GM19324 (cell line): ENCODE measurements around the gene BID.
A peak's percentile ranks its signal among the peaks of the same experiment; 100 is the strongest.
"Not testable (repeated sequence)": the region's sequence is repeated elsewhere in the genome, so short reads cannot be mapped to it uniquely, and the experiment has no call there.

Experiments
- ATAC-seq: cut with Tn5 transposase; IDR thresholded peaks from one replicate; pipeline ENCODE4 v1.9.1; 2021; ENCODE audit warnings: mild to moderate bottlenecking, moderate library complexity; ENCODE audit not compliant: unreplicated experiment, low FRiP score

The BID gene

DNA sequence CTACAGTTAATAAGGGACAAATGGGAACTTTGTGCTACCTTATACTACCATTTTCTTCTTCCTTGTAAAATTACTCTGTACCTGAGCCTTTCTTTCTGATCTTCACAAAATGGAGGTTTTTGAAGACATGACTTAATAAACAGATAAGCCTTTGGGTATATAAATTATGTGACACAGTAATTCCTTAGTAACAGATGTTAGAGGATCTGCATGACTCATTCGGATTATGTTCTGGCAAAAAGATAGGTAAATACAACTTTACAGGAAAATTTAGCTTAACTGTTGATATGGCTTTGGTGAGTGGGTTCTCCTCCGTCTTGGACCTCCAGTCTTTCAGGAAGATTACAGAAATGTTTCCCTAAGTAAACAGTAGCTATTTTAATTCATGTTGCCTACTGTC is 61.8 kb downstream of the BID start:
- ATAC-seq, result no peak

DNA sequence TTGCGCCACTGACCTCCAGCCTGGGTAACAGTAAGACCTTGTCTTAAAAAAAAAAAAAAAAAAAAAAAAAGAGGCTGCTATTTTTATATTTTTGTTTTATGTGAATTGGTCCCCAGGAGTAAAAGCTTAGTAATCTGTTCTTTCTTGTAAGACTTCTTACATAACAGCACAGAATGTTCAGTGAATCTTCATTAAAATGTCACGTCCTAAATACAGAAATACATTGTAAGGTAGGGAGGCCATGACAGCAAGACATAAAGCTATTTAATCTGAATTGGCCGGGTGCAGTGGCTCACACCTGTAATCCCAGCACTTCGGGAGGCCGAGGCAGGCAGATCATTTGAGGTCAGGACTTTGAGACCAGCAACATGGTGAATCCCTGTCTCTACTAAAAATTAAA is 64.2 kb downstream of the BID start:
- no peak for ATAC-seq

DNA sequence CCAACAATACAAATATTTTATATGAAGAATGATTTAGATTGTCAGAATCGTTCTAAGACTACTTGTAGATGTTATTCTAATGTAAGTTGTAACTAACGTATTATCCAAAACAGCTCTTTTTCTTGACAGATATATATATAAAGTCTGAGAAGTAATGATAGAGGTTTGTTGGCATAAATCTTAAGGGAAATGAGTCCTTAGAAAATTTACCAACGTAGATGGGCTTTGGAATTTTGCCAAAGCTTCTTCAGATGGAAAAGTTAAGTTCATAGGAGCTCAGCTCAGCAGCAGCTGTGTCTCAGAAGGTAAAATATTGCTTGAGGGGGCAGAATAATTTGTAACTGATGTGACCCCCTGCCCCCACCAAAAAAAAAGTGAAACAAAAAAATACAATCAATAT is 66.7 kb downstream of the BID start:
- no peak for ATAC-seq

DNA sequence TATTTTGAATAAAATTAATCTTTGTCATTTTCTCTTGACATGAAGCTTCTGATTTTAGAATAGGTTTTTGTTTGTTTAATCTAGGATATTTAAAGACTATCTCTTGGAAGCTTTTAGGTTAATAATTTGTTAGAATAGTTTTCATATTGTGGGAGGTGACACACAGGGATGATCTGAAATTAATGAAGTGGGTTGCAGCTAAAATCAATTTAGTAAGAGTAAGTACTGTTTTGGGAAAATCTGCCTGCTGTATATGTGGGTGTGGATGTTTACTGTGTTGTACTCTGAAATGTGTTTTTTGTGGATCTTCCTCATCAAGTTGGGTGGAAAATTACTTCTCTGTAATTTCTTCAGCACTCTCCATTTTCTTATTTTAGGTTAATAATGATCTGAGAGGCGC is 67.3 kb downstream of the BID start:
- ATAC-seq, result no peak

DNA sequence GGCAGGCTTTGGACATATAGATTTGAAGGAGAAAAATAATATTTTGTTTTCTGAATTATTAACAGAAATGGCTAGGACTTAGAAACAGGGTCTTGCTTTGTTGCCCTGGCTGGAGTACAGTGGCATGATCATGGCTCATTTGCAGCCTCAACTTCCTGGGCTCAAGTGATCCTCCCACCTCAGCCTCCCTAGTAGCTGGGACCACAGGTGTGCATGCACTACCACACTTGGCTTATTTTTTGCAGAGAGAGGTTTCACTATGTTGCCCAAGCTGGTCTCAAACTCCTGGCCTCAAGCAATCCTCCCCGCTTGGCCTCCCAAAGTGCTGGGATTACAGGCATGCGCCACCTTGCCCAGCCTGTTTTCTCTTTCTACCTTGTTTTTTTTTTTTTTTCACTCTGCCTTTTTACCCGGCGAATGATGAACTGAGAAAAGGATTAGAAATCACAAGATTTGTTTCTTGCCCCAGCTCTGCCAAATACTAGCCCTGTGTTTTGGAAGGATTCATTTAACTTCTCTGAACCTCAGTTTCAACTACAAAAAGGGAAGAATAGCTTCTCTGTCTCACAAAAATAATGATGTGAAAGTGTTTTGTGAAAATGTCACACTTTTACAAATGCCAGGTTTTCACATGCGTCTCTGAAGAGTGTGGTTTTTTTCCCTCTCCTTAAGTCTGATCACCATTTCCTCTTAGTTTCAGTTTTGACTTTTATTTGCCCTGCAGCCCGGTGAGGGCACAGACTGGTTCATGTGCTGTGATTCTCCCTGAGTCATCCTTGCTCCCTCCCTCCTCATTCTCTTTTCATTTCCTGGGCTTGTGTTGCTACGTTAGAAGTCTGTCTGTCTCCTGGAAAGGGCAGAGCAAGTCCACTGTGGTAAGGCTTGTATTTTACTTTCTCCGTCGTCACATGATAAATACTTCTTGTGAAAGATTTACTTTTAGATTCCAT is 68.0 kb downstream of the BID start:
- ATAC-seq, result peak; percentile 84

DNA sequence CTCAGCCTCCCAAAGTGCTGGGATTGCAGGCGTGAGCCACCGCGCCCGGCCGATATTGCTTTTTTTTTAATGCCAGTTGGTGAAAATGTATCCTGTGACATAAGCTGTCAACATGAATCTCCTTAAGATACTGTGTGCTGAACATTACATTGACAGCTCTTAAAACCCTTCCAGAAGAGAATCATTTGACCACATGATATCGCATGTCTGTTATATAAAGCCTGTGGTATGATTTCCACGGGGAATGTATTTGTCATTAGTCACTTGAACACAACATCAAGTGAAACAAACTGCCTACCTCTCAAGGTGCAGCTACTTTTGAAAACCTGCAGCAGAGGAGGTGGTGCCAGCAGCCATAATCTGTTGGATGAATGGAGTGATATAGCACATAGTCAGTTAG is 68.7 kb downstream of the BID start:
- no peak for ATAC-seq

DNA sequence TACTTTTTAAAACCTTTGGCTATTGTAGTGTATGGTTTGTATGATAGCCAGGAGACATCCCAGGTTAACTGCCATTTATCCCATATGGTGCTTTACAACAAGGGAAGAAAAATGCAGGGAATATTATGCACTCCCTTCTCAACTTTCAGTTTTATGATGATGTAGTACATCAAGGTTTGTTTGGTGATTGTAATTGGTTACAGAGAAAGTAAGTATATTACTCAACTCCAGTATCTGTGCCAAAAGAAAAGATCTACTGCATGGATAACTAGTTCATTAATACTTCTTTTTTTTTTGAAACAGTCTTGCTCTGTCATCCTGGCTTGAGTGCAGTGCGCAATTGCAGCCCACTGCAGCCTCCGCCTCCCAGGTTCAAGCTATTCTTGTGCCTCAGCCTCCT is 70.5 kb downstream of the BID start:
- ATAC-seq, result no peak

DNA sequence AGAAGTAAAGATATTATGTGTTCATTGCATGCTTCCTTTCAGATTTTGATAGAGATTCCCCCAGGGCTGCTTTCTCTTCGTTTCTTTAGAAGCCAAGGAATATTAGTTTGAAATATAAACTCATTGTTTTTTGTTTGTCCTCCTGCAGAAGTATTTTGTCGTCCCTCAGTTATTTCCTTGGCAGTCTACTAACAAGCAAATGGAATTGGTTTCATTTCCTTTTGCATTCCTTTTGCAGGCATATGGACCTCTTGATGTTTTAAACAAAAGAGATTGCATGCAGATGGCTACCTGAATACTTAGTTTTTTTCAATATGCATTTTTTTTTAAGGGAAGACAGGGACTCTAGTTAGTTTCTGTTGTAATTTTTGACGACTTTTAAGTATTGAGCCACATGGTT is 73.5 kb downstream of the BID start:
- ATAC-seq, result no peak

DNA sequence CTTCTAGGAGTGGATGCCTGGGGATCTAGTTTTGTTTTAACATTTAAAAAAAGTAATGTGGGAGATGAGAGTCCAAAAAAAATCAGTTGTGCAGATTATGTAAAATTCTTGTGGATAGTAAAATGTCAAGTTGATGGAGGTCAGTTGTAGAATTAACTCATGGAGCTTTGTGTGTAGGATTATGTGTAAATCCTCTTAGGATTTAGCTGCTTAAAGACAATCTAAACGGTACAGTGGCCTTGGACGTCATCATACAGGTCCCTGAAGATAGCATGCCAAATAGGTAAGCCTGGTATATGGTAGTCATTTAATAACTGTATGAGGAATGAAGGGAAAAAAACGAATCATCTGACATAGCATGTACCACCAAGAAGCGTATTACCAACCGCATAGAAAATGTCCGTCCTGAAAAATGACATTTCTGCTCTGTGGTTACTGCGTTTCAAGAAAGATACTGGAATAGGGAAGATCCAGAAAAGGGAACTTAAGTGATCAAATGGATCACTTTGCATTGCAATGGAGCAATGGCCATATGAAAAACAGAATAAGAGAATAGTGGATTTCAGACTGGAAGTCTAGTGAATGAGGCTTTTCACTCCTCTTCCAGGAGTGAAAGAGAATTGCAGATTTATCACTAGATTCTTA is 74.5 kb downstream of the BID start:
- ATAC-seq, result no peak

DNA sequence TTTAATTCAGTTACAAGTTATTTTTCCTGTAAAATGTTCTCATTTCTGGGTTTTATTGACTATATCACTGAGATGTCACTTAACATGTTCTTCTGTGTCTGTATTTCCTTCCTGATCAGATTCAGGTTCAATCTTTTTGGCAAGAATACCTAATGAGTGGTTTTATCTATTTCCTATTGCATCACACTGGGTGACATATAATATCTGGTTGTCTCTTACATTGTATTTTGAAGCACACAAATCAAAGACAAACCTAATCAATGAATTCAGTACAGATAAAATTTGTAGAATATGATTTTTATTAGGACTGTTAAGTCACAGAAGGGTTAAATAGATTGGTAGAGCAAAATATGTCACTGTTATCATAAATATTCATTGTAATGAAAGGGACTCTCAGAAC is 75.3 kb downstream of the BID start:
- ATAC-seq, result no peak

DNA sequence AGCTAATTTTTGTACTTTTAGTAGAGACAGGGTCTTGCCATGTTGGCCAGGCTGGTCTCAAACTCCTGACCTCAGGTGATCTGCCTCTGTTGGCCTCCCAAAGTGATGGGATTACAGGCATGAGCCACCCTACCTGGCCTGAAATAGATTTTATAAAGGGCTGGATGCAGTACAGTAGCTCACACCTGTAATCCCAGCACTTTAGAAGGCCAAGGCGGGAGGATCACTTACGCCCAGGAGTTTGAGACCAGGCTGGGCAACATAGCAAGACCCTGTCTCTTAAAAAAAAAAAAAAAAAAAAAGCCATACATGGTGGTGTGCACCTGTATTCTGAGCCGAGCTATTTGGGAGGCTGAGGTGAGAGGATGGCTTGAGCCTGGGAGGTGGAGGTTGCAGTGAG is 76.0 kb downstream of the BID start:
- ATAC-seq, result not testable (repeated sequence)

DNA sequence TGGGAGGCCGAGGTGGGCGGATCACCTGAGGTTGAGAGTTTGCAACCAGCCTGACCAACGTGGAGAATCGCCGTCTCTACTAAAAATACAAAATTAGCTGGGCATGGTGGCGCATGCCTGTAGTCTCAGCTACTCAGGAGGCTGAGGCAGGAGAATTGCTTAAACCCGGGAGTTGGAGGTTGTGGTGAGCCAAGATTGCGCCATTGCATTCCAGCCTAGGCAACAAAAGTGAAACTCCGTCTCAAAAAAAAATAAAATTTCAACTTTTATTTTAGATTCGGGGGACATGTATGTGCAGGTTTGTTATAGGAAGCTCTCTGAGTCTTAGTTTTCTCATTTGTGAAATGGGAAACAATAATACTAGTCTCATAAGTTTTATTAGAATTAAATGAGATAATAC is 77.1 kb downstream of the BID start:
- ATAC-seq, result not testable (repeated sequence)

DNA sequence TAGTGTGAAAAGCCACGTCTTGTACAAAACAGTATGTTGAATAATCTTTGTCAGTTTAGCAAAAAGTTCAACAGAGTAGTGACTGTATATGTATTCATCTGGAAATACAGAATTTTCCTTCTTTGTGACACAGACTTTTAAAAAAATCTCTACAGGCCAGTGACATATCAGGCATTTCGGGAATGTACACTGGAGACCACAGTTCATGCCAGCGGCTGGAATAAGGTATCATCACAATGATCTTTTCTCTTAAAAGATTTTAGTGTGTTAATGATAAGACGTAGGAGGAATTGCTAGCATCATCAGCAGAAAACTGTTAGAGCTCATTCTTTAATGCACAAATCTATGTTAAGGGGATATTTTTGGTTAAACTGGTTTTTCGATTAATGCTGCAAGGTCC is 78.3 kb downstream of the BID start:
- no peak for ATAC-seq

DNA sequence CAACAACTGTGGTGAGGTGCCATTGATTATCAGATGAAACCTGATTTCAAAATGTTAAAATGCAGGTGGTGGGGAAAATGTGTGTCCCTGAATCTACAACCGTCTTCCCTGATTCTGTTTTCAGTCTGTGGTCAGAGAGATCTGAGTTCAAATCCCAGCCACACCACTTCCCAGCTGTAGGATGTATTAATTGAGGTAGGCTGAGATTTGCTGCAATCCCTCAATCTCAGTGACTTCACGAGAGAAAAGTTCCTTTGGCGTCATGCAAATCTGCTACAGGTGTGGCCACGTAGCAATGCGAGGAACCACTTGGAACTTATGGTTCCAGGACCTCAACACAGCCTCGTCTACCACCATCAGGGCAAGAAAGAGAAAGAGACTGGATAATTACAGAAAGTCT is 79.5 kb downstream of the BID start:
- no peak for ATAC-seq

DNA sequence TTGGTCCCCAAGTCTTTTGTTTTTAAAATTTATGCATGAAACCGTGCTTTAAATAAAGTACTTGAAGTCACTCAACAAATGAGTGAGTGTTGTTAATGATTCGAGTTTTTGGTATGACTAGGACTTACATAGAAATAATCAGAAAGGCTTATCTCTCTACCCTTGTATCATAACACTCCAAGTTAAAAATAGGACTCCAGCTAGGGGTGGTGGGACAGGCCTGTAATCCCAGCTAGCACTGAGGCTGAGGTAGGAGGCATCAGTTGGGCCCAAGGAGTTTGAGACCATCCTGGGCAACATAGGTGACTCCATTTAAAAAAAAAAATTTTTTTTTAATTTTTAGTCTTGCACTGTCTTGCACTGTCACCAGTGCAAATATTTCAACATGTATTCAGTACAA is 80.1 kb downstream of the BID start:
- ATAC-seq, result no peak

DNA sequence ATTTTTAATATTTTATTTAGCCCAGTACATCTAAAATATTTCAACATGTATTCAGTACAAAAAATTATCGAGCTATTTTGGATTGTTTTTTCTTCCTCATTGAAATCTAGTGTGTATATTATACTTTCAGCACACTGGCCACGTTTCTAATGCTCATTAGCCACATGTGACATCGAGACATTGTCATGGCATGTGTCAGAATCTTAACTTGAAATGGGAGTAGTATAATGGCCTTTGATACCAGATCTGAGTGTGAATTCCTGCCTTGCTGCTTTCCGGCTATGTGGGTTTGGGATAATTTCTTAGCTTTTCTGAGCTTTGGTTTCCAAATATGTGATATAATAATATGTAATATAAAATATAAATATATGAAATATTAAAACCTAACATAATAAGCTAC is 81.4 kb downstream of the BID start:
- ATAC-seq, result no peak

DNA sequence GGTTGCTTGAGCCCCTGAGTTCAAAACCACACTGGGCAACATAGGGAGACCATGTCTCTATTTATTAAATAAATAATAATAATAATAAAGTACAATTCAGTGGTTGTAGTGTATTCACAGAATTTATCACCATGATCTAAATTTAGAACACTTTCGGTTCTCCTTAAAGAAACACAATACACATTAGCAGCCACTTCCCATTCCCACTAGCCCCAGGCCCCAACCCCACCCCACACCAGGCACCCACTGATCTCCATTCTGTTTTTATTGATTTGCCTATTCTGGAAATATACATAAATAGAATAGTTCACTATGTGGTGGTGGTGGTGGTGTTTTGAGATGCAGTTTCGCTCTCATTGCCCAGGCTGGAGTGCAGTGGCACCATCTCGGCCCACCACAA is 90.0 kb downstream of the BID start:
- no peak for ATAC-seq
